Gastrocnemius medialis (tissue), 4 donors: Measurements from ENCODE around the gene ARVCF. TPM values are rescaled to one million over a fixed set of nuclear protein-coding genes. Genes with fewer than 3 reads are reported as not detected.
A peak's percentile ranks its signal among the peaks of the same experiment; 100 is the strongest.

Experiments
- ATAC-seq, 2 donors: fragments of 150-250 bp; one replicate each; pipeline ENCODE4 v1.9.1; 2016
- DNase-seq, 2 donors: peaks; one replicate each; pipeline ENCODE4 v3.0.0-alpha.2; 2019
- H3K27ac ChIP-seq, 4 donors: fragments of 200-600 bp; sonication (generic); 1 replicate in 1 of 4; 2 replicates in 3 of 4; pipeline ENCODE4 v1.5.1; 2016 to 2018; ENCODE audit warnings: mild to moderate bottlenecking in 2 of 4, moderate library complexity in 1 of 4
- H3K27me3 ChIP-seq, 3 donors: fragments of 200-600 bp; sonication (generic) in 2 of 3; 1 replicate in 1 of 3; 2 replicates in 2 of 3; pipeline versions ENCODE4 v1.5.1 to v1.6.0; 2016 to 2019; ENCODE audit warnings: mild to moderate bottlenecking in 1 of 3, moderate library complexity in 1 of 3
- H3K36me3 ChIP-seq, 2 donors: fragments of 200-600 bp; sonication (generic) in 1 of 2; one replicate each; pipeline ENCODE4 v1.5.1; 2017 to 2018
- H3K4me1 ChIP-seq, 2 donors: fragments of 200-600 bp; sonication (generic) in 1 of 2; one replicate each; pipeline ENCODE4 v1.5.1; 2016 to 2017; ENCODE audit warnings: mild to moderate bottlenecking in 2 of 2
- H3K4me3 ChIP-seq, 4 donors: fragments of 200-600 bp; sonication (generic) in 3 of 4; 1 replicate in 1 of 4; 2 replicates in 3 of 4; pipeline ENCODE4 v1.5.1; 2016 to 2019; ENCODE audit warnings: mild to moderate bottlenecking in 2 of 4
- H3K9me3 ChIP-seq, 3 donors: fragments of 200-600 bp; sonication (generic) in 2 of 3; 1 replicate in 1 of 3; 2 replicates in 2 of 3; pipeline ENCODE4 v1.5.1; 2016 to 2019
- POLR2A ChIP-seq, 2 donors: fragments of 450-650 bp; IDR thresholded peaks; one replicate each; pipeline ENCODE4 v1.6.1; 2017; ENCODE audit warnings: antibody characterized with exemption in 2 of 2, mild to moderate bottlenecking in 2 of 2, moderate library complexity in 2 of 2
- in situ Hi-C, 4 donors: fragments of 200-750 bp; cut with MboI; loops; one replicate each; pipeline versions ENCODE4 v1.15.0 to v1.8.0; 2017; ENCODE audit warnings: low sequenced_read_pairs in 4 of 4
- intact Hi-C: fragments of 100-400 bp; cut with DNase I; formaldehyde crosslinking; loops from one replicate; pipeline ENCODE4 v1.15.1; 2023; ENCODE audit warnings: low total_unique reads
- total RNA-seq, 4 donors: library from RNA; depleted of rRNA; stranded (reverse); fragments of >200 nt; gene quantifications; one replicate each; pipeline versions ENCODE4 v1.1.0 to v1.2.3, GENCODE V29; 2016
- TF ChIP-seq, protein P1 (sequence below), 5 experiments: fragments of 450-650 bp in 3 of 5; fragments of 200-600 bp in 2 of 5; sonication (generic) in 2 of 5; IDR thresholded peaks in 4 of 5; conservative IDR thresholded peaks in 1 of 5; 1 replicate in 4 of 5; 2 replicates in 1 of 5; pipeline ENCODE4 v1.5.1; 2016 to 2019; ENCODE audit warnings: antibody characterized with exemption in 5 of 5, mild to moderate bottlenecking in 3 of 5, moderate library complexity in 3 of 5

ARVCF gene
- total RNA-seq, 4 donors from 2014 or later, result 6.9 to 19.6 (median 18.0) TPM

DNA sequence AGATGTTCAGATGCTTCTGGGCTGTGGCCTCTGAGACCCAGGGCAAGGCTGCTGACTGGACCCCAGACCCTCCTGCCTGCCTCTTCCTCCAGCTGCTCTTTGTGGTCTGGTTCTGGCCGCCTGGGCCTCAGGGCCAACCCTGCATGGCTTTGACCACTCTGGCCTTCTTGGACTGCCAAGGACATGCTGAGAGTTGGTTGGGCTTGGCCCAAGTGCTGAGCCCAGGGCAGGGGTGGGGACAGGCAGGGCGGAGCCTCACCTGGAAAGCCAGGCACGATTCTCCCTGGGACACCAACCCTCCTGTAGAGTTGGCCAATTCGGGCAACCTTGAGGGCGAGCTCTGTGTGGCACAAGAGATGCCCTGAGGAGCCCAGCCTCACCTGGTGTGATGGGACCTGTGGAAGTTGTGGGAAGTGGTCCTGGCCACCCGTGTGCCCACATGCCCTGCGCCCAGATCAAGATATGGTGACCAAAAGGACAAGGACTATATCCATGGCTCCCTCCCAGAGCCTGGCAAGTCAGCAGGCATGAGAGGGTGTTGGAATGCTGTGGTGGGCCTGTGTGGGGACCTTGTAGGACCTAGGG is 15.9 kb upstream of the ARVCF start:
- Histone ChIP-seq H3K9me3 (no peaks in the 10 kb centered on the region), H3K27me3 (no peaks in the 10 kb centered on the region), H3K27ac (peak overlapping the region; percentile 43 to 75 (median 67)), H3K36me3 (peaks cover 0 to 6% of the 10 kb centered on the region in 2 donors), H3K4me3 (no peak overlapping the region), H3K4me1 (peaks cover 26 to 29% of the 10 kb centered on the region in 2 donors)
- ATAC-seq (no peak), DNase-seq (no peak)
- intact Hi-C loops (no loop called here), in situ Hi-C loops (no loop called here)
- TF ChIP-seq POLR2A (IDR thresholded peaks at IDR 0.05), result no peak
- TF ChIP-seq, protein P1, sequence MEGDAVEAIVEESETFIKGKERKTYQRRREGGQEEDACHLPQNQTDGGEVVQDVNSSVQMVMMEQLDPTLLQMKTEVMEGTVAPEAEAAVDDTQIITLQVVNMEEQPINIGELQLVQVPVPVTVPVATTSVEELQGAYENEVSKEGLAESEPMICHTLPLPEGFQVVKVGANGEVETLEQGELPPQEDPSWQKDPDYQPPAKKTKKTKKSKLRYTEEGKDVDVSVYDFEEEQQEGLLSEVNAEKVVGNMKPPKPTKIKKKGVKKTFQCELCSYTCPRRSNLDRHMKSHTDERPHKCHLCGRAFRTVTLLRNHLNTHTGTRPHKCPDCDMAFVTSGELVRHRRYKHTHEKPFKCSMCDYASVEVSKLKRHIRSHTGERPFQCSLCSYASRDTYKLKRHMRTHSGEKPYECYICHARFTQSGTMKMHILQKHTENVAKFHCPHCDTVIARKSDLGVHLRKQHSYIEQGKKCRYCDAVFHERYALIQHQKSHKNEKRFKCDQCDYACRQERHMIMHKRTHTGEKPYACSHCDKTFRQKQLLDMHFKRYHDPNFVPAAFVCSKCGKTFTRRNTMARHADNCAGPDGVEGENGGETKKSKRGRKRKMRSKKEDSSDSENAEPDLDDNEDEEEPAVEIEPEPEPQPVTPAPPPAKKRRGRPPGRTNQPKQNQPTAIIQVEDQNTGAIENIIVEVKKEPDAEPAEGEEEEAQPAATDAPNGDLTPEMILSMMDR (IDR thresholded peaks at IDR 0.05 in 4 of 5, conservative IDR thresholded peaks at IDR 0.05 in 1 of 5), result no peak

DNA sequence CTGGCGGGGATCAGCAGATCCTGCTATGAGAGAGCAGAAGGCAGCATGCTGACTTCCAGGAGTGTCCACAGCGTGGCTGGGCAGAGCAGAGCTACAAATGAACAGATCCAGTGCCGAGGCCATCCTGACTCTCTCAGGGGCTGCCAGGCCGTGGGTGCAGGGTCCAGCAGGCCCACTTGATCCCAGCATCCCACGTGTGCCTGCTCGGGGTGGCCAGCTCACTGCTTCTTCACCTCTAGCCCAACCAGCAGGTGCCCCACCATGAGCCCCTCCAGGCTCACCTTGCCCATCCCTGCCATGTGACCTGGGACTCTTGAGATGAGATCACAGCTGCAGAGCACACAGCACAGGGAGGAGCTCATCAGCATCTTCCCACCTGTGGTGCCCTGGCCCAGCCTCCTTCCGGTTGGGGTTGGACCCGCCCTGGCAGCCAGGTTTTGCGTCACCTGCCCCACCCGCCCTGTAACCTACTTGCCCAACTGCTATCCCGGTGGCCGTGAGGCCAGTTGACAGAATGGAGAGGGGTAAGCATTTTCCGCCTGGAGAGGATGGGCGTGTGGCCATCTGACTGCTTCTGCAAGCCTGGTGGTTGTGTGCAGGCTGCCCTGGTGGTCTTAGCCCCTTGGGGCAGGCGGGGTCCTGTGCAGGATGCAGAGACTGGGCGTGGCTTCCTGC is 15.2 kb upstream of the ARVCF start:
- Histone ChIP-seq H3K9me3 (no peaks in the 10 kb centered on the region), H3K27me3 (no peaks in the 10 kb centered on the region), H3K27ac (no peak overlapping the region), H3K36me3 (no peaks in the 10 kb centered on the region), H3K4me3 (no peak overlapping the region), H3K4me1 (peaks cover 26 to 29% of the 10 kb centered on the region in 2 donors)
- no peak for DNase-seq
- TF ChIP-seq, protein P1 (IDR thresholded peaks at IDR 0.05 in 4 of 5, conservative IDR thresholded peaks at IDR 0.05 in 1 of 5), result no peak
- TF ChIP-seq POLR2A (IDR thresholded peaks at IDR 0.05), result no peak
- in situ Hi-C loops, result no loop called here
- intact Hi-C loops, result no loop called here
- ATAC-seq, result no peak

DNA sequence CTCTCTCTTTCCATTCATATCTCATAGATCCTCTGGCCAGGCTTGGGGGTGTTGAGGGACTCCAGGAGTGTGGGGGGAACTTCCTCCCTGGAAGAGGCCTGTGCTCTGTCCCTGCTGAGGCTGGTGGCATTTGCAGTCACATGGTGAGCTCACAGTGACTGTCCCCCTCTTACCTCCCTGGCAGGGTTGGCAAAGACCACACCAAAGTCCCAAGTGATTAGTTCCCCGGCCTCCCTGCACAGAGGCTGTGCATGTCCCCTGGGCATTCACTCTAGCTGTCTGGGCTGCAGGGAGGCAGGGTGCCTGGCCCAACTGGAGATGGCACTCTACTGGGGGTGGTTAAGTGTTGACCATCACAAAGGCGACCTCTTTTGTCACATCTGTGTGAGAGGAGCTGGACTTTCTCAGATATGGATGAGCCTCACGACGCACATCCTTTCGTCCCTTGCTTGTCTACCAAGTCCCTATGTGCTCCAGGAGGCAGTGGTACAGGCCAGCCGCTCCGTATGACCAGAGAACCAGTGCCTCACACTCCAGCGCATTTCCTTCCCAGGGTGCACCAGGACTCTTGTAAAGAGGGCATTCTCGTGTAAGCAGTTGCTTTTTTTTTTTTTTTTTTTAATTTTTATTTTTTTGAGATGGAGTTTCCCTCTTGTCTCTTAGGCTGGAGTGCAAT is 13.1 kb upstream of the ARVCF start:
- ATAC-seq (no peak), DNase-seq (no peak)
- Histone ChIP-seq H3K4me1 (peaks cover 26 to 29% of the 10 kb centered on the region in 2 donors), H3K27ac (no peak overlapping the region), H3K4me3 (no peak overlapping the region), H3K27me3 (no peaks in the 10 kb centered on the region), H3K9me3 (no peaks in the 10 kb centered on the region), H3K36me3 (no peaks in the 10 kb centered on the region)
- no peak for TF ChIP-seq POLR2A (IDR thresholded peaks at IDR 0.05)
- TF ChIP-seq, protein P1 (IDR thresholded peaks at IDR 0.05 in 4 of 5, conservative IDR thresholded peaks at IDR 0.05 in 1 of 5), result no peak
- in situ Hi-C loops (no loop called here), intact Hi-C loops (no loop called here)

DNA sequence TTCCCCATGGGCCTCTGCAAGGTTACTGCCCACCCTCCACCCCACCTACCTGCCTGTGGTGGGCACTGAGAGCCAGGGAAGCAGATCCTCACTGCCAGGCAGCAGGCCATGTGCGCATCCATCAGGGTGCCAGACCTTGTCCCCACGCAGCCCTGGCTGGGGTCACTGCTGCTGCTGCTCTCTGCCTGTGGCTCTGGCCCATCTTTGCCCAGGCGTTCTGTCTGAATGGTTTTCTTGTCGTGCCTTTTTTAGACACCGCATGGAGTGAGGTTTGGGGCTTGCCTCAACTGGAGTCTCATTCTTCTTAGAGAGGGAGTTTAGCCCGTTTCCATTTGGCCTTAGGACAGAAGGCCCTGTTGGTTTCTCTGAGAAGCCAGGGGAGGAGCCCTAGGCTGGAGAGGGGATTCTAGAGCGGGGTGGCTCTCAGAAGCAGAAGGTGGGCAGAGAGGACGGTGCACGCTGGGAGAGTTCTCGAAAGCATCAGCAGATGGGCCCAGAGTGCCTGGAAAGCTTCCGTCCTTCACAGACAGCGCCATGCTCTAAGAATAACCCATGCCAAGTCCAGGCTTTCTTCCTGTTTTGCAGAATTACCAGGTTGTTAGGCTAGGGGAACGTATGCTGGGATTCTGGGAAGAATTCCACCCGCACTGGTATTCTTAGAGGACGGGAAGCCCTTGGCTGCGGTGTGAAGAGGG is 12.4 kb upstream of the ARVCF start:
- ATAC-seq (no peak), DNase-seq (no peak)
- Histone ChIP-seq H3K27me3 (no peaks in the 10 kb centered on the region), H3K4me1 (peaks cover 28 to 31% of the 10 kb centered on the region in 2 donors), H3K9me3 (no peaks in the 10 kb centered on the region), H3K4me3 (no peak overlapping the region), H3K36me3 (no peaks in the 10 kb centered on the region), H3K27ac (no peak overlapping the region)
- in situ Hi-C loops, result no loop called here
- no peak for TF ChIP-seq POLR2A (IDR thresholded peaks at IDR 0.05)
- TF ChIP-seq, protein P1 (IDR thresholded peaks at IDR 0.05 in 4 of 5, conservative IDR thresholded peaks at IDR 0.05 in 1 of 5), result no peak
- intact Hi-C loops, result no loop called here
